Measurements from ENCODE around the gene EFCAB14. TPM values are rescaled to one million over a fixed set of nuclear protein-coding genes. Genes with fewer than 3 reads are reported as not detected.
"Not testable (repeated sequence)": the region's sequence is repeated elsewhere in the genome, so short reads cannot be mapped to it uniquely, and the experiment has no call there.

The EFCAB14 gene
- total and polyA plus RNA-seq, 2 donors (not counting 3 experiments of a cell fraction or from before 2014, with no cell fraction given) = 30.0 to 81.7 TPM

GRCh38 chr1:46721204-46721603 lies 2.3 kb upstream of the EFCAB14 start:
- Histone ChIP-seq H3K79me2 (ENCODE audit: control insufficient read depth, insufficient read depth, low read length) (peaks cover 23% of the 10 kb centered on the region), H4K20me1 (replicated peaks; ENCODE audit: control insufficient read depth, extremely low read depth, insufficient read depth, low read length) (peaks cover 6% of the 10 kb centered on the region), H3K27me3 (ENCODE audit: control insufficient read depth in 2 of 2, insufficient read depth in 2 of 2, low read length in 2 of 2) (peaks cover 5 to 8% of the 10 kb centered on the region in 2 experiments), H3K4me3 (replicated peaks in 1 of 3; ENCODE audit: insufficient read depth in 1 of 3, low read depth in 1 of 3, low read length in 3 of 3) (no peak overlapping the region), H3K9me3 (replicated peaks; ENCODE audit: control insufficient read depth, insufficient read depth, low read length) (no peaks in the 10 kb centered on the region), H3K27ac (ENCODE audit: insufficient read depth, low read depth, low read length) (no peak overlapping the region), H2AFZ (ENCODE audit: low read depth, low read length) (no peak overlapping the region), H3K4me1 (ENCODE audit: control insufficient read depth, extremely low read depth, insufficient read depth, low read length) (peaks cover 45% of the 10 kb centered on the region), H3K4me2 (ENCODE audit: insufficient read depth, low read length) (no peak overlapping the region), H3K9ac (replicated peaks; ENCODE audit: extremely low read depth, insufficient read depth, low read length) (no peak overlapping the region), H3K9me1 (replicated peaks; ENCODE audit: control insufficient read depth, extremely low read depth, insufficient read depth, low read length) (no peaks in the 10 kb centered on the region), H3K36me3 (ENCODE audit: control insufficient read depth in 2 of 2, extremely low read depth in 1 of 2, insufficient read depth in 2 of 2, low read length in 2 of 2) (no peaks in the 10 kb centered on the region)
- TF ChIP-seq CTCF (IDR thresholded peaks at IDR 0.05; ENCODE audit: extremely low read depth in 1 of 2, insufficient read depth in 1 of 2, low read depth in 1 of 2, low read length in 2 of 2) (no peak), POLR2AphosphoS5 (IDR thresholded peaks at IDR 0.05; ENCODE audit: insufficient read depth, low read depth, low read length) (no peak), FOS (IDR thresholded peaks at IDR 0.05; ENCODE audit: borderline replicate concordance, insufficient read depth, low read length) (no peak), POLR2A (IDR thresholded peaks at IDR 0.05; ENCODE audit: low read depth, low read length) (no peak), EZH2 (IDR thresholded peaks at IDR 0.05; ENCODE audit: borderline replicate concordance, low read depth, low read length, severe bottlenecking) (no peak), JUN (IDR thresholded peaks at IDR 0.05; ENCODE audit: borderline replicate concordance, insufficient read depth, insufficient read length, low read depth) (no peak), GATA2 (IDR thresholded peaks at IDR 0.05; ENCODE audit: insufficient read depth, insufficient read length, low read depth, low read length) (no peak), MYC (IDR thresholded peaks at IDR 0.05; ENCODE audit: low read depth, low read length) (no peak)
- dilution Hi-C loops (cut with MboI; ENCODE audit: extremely low pct_ligation_motif_present, low sequenced_read_pairs) = no loop called here
- intact Hi-C loops (cut with micrococcal nuclease) = loop anchor here (10.0 kb wide), 1 partner anchor 246 kb away; no protein-coding TSS in a partner anchor
- no TSS peak for BruUV-seq (replicated peaks)
- no peak for FAIRE-seq
- no peak for DNase-seq (ENCODE audit: low read depth, low spot score)
- CTCF ChIA-PET = interaction anchor here (2.3 kb wide), 1 partner anchor 188 kb away, joined by 7 read pairs; no protein-coding TSS in a partner anchor
- POLR2A ChIA-PET = no interaction called here

GRCh38 chr1:46720319-46720718 lies 1.4 kb upstream of the EFCAB14 start:
- Histone ChIP-seq H3K79me2 (ENCODE audit: control insufficient read depth, insufficient read depth, low read length) (peaks cover 24% of the 10 kb centered on the region), H3K4me1 (ENCODE audit: control insufficient read depth, extremely low read depth, insufficient read depth, low read length) (peaks cover 45% of the 10 kb centered on the region)
- H3K27me3 ChIP-seq (ENCODE audit: control insufficient read depth in 2 of 2, insufficient read depth in 2 of 2, low read length in 2 of 2); FAIRE-seq; H3K4me2 ChIP-seq (ENCODE audit: insufficient read depth, low read length); H3K9me1 ChIP-seq (replicated peaks; ENCODE audit: control insufficient read depth, extremely low read depth, insufficient read depth, low read length); POLR2A ChIA-PET; H4K20me1 ChIP-seq (replicated peaks; ENCODE audit: control insufficient read depth, extremely low read depth, insufficient read depth, low read length); H3K9ac ChIP-seq (replicated peaks; ENCODE audit: extremely low read depth, insufficient read depth, low read length); H3K27ac ChIP-seq (ENCODE audit: insufficient read depth, low read depth, low read length); BruUV-seq (replicated peaks); DNase-seq (ENCODE audit: low read depth, low spot score); H3K4me3 ChIP-seq (replicated peaks in 1 of 3; ENCODE audit: insufficient read depth in 1 of 3, low read depth in 1 of 3, low read length in 3 of 3); dilution Hi-C loops (cut with MboI; ENCODE audit: extremely low pct_ligation_motif_present, low sequenced_read_pairs); H2AFZ ChIP-seq (ENCODE audit: low read depth, low read length); H3K36me3 ChIP-seq (ENCODE audit: control insufficient read depth in 2 of 2, extremely low read depth in 1 of 2, insufficient read depth in 2 of 2, low read length in 2 of 2); H3K9me3 ChIP-seq (replicated peaks; ENCODE audit: control insufficient read depth, insufficient read depth, low read length): not testable (repeated sequence)
- intact Hi-C loops (cut with micrococcal nuclease) = loop anchor here (10.0 kb wide), 1 partner anchor 246 kb away; no protein-coding TSS in a partner anchor
- CTCF ChIA-PET = interaction anchor here (1.6 to 2.3 kb wide), 2 partner anchors 187 to 459 kb away, joined by 3 to 7 read pairs; no protein-coding TSS in a partner anchor

Data from endothelial cell of umbilical vein (primary cell).